ENCODE results near the gene IFT25. TPM values are rescaled to one million over a fixed set of nuclear protein-coding genes. Genes with fewer than 3 reads are reported as not detected.

The IFT25 gene
- total RNA-seq, 1 donor from 2014 or later, result 27.7 TPM

DNA sequence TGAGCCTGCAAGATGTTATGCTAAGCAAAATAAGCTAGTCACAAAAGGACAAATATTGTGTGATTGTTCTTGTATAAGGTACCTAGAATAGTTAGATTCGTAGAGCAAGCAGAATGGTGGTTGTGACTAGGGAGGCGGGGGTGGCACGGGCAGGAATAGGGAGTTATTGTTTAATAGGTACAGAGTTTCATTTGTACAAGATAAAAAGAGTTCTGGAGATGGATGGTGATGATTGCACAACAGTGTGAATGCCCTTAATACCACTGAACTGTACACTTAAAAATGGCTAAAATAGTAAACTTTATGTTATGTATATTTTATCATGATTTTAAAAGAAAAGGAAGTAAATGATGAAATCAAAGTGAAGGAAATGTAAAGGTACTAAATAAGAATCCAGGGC is 21.3 kb upstream of the IFT25 start:
- Mint-ChIP-seq H3K4me3 (ENCODE audit: unreplicated experiment) (no peak overlapping the region), H3K9me3 (ENCODE audit: unreplicated experiment) (no peaks in the 10 kb centered on the region), H3K27ac (ENCODE audit: unreplicated experiment) (no peak overlapping the region), H3K36me3 (ENCODE audit: low read depth, unreplicated experiment) (peaks cover 32% of the 10 kb centered on the region), H3K4me1 (ENCODE audit: unreplicated experiment) (peaks cover 6% of the 10 kb centered on the region), H3K27me3 (ENCODE audit: unreplicated experiment) (no peaks in the 10 kb centered on the region)
- TF ChIP-seq, protein P1, sequence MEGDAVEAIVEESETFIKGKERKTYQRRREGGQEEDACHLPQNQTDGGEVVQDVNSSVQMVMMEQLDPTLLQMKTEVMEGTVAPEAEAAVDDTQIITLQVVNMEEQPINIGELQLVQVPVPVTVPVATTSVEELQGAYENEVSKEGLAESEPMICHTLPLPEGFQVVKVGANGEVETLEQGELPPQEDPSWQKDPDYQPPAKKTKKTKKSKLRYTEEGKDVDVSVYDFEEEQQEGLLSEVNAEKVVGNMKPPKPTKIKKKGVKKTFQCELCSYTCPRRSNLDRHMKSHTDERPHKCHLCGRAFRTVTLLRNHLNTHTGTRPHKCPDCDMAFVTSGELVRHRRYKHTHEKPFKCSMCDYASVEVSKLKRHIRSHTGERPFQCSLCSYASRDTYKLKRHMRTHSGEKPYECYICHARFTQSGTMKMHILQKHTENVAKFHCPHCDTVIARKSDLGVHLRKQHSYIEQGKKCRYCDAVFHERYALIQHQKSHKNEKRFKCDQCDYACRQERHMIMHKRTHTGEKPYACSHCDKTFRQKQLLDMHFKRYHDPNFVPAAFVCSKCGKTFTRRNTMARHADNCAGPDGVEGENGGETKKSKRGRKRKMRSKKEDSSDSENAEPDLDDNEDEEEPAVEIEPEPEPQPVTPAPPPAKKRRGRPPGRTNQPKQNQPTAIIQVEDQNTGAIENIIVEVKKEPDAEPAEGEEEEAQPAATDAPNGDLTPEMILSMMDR (IDR thresholded peaks at IDR 0.05; ENCODE audit: unreplicated experiment), result no peak
- DNase-seq (ENCODE audit: low spot score), result no peak

DNA sequence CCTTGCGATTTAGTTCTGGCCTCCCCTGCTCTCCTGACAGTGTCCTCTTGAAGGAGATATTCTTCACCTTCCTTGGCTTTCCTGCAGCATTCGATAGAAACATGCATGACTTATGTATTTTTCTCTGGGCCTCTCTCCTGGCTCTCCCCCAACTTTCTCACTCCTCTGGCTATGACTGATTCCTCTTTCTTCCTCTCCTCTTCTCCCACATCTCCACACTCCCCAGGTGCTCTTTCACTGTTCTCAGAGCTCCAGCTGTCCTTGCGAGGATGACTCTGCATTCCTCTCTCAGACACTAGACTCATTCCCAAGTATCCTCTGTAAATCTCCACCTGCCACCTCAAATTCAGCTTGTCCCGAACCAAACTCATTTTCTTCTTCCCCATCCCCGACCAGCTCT is 18.6 kb upstream of the IFT25 start:
- peaks cover 28% of the 10 kb centered on the region for H3K36me3 Mint-ChIP-seq (ENCODE audit: low read depth, unreplicated experiment)
- no peak for DNase-seq (ENCODE audit: low spot score)
- no peaks in the 10 kb centered on the region for H3K27me3 Mint-ChIP-seq (ENCODE audit: unreplicated experiment)
- peak overlapping the region; percentile 11 for H3K4me3 Mint-ChIP-seq (ENCODE audit: unreplicated experiment)
- TF ChIP-seq, protein P1 (IDR thresholded peaks at IDR 0.05; ENCODE audit: unreplicated experiment), result no peak
- H3K4me1 Mint-ChIP-seq (ENCODE audit: unreplicated experiment), result peaks cover 6% of the 10 kb centered on the region
- no peaks in the 10 kb centered on the region for H3K9me3 Mint-ChIP-seq (ENCODE audit: unreplicated experiment)
- H3K27ac Mint-ChIP-seq (ENCODE audit: unreplicated experiment), result peak overlapping the region; percentile 50

DNA sequence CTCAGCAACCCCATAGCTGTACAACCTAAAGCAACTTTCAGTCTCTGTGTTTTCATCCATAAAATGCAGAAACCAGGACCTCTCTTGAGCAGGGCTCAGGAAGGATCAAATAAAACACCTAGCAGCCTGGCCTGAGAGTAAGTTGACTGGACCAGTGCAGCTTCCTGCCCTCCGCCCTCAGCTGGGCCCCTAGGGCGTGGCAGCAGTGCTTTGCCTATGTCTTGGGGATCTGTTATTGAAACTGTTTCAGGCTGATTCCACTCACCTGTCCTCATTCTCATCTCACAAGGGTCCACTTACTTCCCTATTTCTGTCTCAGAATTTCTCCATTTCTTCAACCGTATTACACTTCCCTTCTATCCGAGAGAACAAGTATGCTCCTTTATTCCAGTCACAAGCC is 18.0 kb upstream of the IFT25 start:
- H3K27ac Mint-ChIP-seq (ENCODE audit: unreplicated experiment), result no peak overlapping the region

DNA sequence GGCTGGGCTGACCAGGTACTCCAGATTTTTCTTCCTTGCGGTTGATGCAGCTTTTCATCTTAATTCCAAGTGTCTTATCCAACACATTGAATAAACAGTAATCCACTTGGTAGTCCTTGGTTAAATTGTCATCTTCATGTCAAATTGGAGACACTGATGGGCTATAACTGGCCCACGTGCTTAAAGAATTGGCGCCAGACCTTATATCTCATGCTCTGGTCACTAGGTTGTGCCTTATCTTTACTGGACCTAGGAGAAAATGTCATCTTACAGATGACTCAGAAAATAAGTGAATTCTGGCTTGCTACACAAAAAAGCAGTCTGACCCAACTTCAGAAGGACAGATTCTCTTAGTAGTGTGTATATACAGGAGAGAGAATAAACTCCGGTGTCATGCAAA is 16.9 kb upstream of the IFT25 start:
- Mint-ChIP-seq H3K36me3 (ENCODE audit: low read depth, unreplicated experiment) (peaks cover 26% of the 10 kb centered on the region), H3K9me3 (ENCODE audit: unreplicated experiment) (no peaks in the 10 kb centered on the region), H3K4me3 (ENCODE audit: unreplicated experiment) (no peak overlapping the region), H3K4me1 (ENCODE audit: unreplicated experiment) (peaks cover 7% of the 10 kb centered on the region), H3K27ac (ENCODE audit: unreplicated experiment) (no peak overlapping the region), H3K27me3 (ENCODE audit: unreplicated experiment) (no peaks in the 10 kb centered on the region)
- TF ChIP-seq, protein P1 (IDR thresholded peaks at IDR 0.05; ENCODE audit: unreplicated experiment), result no peak
- no peak for DNase-seq (ENCODE audit: low spot score)

More for the DNA sequence above, 18.0 kb upstream of the IFT25 start:
- TF ChIP-seq, protein P1 (IDR thresholded peaks at IDR 0.05; ENCODE audit: unreplicated experiment), result no peak
- no peaks in the 10 kb centered on the region for H3K27me3 Mint-ChIP-seq (ENCODE audit: unreplicated experiment)
- H3K36me3 Mint-ChIP-seq (ENCODE audit: low read depth, unreplicated experiment), result peaks cover 28% of the 10 kb centered on the region
- no peak overlapping the region for H3K4me3 Mint-ChIP-seq (ENCODE audit: unreplicated experiment)
- H3K9me3 Mint-ChIP-seq (ENCODE audit: unreplicated experiment), result no peaks in the 10 kb centered on the region
- H3K4me1 Mint-ChIP-seq (ENCODE audit: unreplicated experiment), result peaks cover 6% of the 10 kb centered on the region
- no peak for DNase-seq (ENCODE audit: low spot score)

DNA sequence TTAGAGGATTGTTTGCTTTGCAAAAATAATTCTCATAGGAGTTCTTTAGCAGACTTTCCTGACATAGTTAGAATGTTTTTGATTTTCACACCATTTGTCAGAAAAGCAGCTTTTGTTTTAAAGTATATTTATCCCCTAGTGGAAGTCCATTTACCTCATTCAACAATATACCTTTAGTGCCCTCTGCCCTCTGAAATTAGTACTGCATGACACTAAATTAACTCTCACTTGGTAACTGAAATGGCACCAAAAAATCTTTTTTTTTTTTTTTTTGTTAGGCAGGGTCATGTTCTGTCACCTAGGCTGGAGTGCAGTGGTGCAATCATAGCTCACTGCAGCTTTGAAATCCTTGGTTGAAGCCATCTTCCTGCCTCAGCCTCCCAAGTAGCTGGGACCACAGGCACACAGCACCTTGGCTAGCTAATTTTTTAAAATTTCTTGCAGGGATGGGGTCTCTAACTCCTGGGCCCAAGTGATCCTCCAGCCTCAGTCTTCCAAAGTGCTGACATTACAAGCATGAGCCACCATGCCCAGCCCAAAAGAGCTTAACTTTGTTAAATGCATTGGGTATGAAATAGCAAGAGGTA is 14.3 kb upstream of the IFT25 start:
- no peak overlapping the region for H3K27ac Mint-ChIP-seq (ENCODE audit: unreplicated experiment)
- H3K4me1 Mint-ChIP-seq (ENCODE audit: unreplicated experiment), result peaks cover 16% of the 10 kb centered on the region
- TF ChIP-seq, protein P1 (IDR thresholded peaks at IDR 0.05; ENCODE audit: unreplicated experiment), result peak; percentile 69
- DNase-seq (ENCODE audit: low spot score), result no peak
- no peak overlapping the region for H3K4me3 Mint-ChIP-seq (ENCODE audit: unreplicated experiment)
- peaks cover 15% of the 10 kb centered on the region for H3K36me3 Mint-ChIP-seq (ENCODE audit: low read depth, unreplicated experiment)
- H3K27me3 Mint-ChIP-seq (ENCODE audit: unreplicated experiment), result no peaks in the 10 kb centered on the region
- H3K9me3 Mint-ChIP-seq (ENCODE audit: unreplicated experiment), result no peaks in the 10 kb centered on the region
